ENCODE results near the gene IGF2R.

- TF ChIP-seq CTCF (IDR thresholded peaks at IDR 0.05) (no peak), EZH2 (IDR thresholded peaks at IDR 0.05; ENCODE audit: borderline replicate concordance, insufficient read depth, low read depth, low read length, poor library complexity, severe bottlenecking) (no peak)
Observed at GRCh38 chr6:160034036-160034930, 65.4 kb downstream of the IGF2R start.
